IMR-90 (cell line): ENCODE results near the gene ERN1.
A peak's percentile ranks its signal among the peaks of the same experiment; 100 is the strongest.

Source experiments
- BHLHE40 ChIP-seq: fragments of 150-350 bp; IDR thresholded peaks from 2 replicates; pipeline ENCODE4 v1.6.1; 2016; ENCODE audit warnings: mild to moderate bottlenecking, low read depth, low read length
- CEBPB ChIP-seq: IDR thresholded peaks from 2 replicates; pipeline ENCODE4 v1.6.1; 2012; ENCODE audit warnings: low read depth, low read length, improper control_type of control experiment
- CTCF ChIP-seq: conservative IDR thresholded peaks from 2 replicates; pipeline ENCODE4 v1.5.1; 2012; ENCODE audit warnings: mild to moderate bottlenecking, low read depth, low read length, improper control_type of control experiment
- MAZ ChIP-seq: IDR thresholded peaks from 2 replicates; pipeline ENCODE4 v1.6.1; 2012; ENCODE audit warnings: low read depth, mild to moderate bottlenecking, low read length, improper control_type of control experiment, moderate library complexity, borderline replicate concordance
- POLR2A ChIP-seq: IDR thresholded peaks from 2 replicates; pipeline ENCODE4 v1.6.1; 2012; ENCODE audit warnings: mild to moderate bottlenecking, low read depth, low read length
- RAD21 ChIP-seq: IDR thresholded peaks from 2 replicates; pipeline ENCODE4 v1.6.1; 2012; ENCODE audit warnings: low read length, improper control_type of control experiment
- RCOR1 ChIP-seq: IDR thresholded peaks from 2 replicates; pipeline ENCODE4 v1.6.1; 2012; ENCODE audit warnings: mild to moderate bottlenecking, low read length, improper control_type of control experiment; ENCODE audit not compliant: insufficient replicate concordance
- RFX5 ChIP-seq: IDR thresholded peaks from 2 replicates; pipeline ENCODE4 v1.8.0; 2012; ENCODE audit warnings: low read depth, mild to moderate bottlenecking, low read length, moderate library complexity

DNA sequence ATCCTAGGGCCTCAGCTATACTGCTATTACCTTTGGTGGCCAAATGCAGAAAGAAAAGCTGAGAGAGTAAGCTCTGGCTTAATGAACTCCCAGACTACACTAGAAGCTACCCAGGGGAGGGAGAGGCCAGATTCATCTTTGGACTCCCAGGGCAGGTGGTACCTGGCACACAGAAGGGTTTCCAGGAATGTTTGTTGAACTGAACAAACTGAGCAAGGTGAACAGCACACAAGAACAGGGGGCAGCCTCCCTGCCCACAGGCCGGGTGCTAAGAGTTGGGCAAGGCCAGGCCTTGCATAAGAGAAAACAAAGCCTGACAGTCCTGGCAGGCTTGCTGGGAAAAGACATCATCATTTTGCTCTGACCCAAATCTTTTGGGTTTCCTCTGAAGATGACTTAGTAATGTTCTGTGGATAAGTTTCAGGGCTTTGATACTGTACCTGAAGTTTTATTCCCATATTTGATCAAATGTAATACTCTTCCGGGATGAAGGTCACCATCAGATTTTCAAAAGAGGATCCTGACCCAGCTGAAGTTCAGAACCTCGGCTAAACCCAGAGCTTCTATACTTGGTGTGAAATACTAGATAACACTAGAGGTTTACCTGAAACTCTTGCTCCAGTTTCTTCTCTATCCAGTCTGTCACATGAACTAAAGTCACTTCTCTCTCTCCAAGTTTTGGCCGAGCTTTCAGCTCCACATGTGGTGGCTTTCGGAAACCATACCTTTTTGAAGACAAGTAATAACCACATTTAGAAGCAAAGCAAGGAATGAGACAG, 20.5 kb upstream of the ERN1 start:
- TF ChIP-seq CTCF (no peak), RAD21 (no peak), POLR2A (no peak), RFX5 (no peak), RCOR1 (no peak), MAZ (no peak), CEBPB (peak; percentile 76), BHLHE40 (no peak)
